Cortex of kidney (tissue), 1 donor: ENCODE data around the gene ERCC2.
"Not testable (repeated sequence)": the region's sequence is repeated elsewhere in the genome, so short reads cannot be mapped to it uniquely, and the experiment has no call there.

ENCODE experiments used
- DNase-seq: peaks from one replicate; lab custom pipeline; 2025; lab: John Stamatoyannopoulos, UW

ERCC2 gene

DNA sequence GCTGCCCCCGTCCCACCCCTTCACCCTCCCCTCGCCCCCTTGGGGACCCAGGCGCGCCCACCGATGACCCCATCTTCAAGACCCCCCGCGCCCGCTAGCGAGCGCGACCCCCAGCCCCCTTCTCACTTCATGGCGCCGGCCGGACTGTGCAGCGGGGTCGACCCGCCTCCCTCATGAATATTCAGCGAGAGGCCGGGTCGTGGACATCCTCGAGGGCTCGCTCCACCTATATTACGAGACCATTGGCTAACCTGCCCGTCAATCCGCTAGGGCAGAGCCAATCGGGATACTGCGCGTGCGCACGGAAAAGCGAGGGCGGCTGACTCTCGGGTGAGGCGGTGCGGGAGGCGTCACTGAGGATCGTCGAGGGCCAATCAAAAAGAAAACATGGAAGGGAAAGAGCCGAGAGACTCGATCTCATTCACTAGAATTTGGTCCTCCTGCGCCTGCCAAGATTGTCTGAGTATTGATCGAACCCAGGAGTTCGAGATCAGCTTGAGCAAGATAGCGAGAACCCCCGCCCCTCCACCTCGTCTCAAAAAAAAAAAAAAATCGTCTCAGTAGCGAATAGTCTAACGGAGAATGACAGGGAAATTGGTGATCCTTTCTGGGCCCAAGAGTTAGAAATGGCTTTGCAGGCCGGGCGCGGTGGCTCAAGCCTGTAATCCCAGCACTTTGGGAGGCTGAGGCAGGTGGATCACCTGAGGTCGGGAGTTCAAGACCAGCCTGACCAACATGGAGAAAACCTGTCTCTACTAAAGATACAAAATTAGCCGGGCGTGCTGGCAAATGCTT lies at the start of gene ERCC2:
ERCC2 (minus strand) TSS at position 164 of the 795 bp plus-strand sequence; CDS start at position 131, 33 bp downstream.
- DNase-seq: peak; percentile 37

DNA sequence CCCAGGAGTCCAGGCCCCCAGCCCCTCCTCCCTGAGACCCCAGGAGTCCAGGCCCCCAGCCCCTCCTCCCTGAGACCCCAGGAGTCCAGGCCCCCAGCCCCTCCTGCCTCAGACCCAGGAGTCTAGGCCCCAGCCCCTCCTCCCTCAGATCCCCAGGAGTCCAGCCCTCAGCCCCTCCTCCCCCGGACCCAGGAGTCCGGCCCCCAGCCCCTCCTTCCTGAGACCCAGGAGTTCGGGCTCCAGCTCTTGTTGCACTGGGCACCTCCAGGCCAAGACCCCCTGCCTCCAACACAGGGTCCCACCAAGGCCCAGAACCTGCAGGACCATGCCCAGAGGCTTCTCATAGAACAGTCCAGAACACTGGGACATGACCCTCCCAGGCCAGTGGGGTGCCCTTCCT lies 49.5 kb upstream of the ERCC2 start:
- no peak for DNase-seq

DNA sequence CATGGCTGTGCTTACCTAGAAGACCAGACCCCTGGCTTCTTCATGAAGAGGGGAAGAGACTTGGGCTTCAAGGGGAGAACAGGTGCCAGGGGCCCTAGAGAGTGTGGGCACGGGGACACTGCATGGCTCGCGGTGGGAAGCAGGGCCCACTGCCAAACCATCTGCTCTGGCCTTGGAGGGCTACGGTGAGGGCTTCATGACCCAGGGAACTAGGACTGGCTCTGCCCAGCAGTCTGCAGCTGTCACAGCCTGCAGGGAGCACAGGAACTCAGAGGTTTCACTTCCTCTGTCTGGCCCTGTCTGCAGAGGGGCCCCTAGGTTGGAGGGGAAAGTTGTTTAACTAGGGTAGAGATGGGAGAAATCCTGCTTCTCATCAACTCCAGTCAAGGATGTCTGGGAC lies 49.0 kb upstream of the ERCC2 start:
- no peak for DNase-seq

DNA sequence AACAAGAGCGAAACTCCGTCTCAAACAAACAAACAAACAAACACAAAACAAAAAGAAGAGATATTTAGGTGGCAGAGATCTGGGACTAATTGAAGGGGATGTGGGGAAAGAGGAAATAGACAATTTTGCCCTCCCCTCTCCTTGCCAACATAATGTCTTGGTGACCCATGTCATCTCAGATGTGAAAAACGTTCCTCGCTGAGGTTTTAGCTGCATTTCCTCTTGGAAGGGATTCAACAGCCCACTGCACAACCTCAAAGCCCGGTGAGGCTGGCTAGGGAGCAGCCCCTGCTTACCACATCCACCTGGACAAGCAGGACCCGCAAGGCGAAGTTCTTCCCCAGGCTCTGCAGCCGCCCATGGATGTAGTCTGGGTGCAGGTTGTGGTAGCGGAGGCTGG lies 48.4 kb upstream of the ERCC2 start:
- DNase-seq: no peak

DNA sequence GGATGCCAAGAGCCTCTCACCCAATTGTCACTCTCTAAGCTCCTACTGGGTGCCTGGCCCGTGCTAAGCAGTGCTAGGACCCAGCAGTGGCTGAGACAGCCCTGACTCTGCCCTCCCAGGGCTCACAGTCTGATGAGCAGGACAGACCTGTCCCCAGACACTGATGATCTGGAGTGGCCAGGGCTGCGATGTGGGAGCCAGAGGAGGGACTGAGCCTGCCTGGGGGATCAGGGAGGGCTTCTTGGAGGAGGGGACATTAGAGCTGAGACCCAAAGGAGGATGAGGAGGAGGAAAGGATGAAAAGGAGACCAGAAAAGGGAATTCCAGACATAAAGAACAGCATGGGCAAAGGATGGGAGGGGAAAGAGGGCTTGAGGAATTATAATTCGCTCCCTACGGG lies 46.8 kb upstream of the ERCC2 start:
- DNase-seq: no peak

DNA sequence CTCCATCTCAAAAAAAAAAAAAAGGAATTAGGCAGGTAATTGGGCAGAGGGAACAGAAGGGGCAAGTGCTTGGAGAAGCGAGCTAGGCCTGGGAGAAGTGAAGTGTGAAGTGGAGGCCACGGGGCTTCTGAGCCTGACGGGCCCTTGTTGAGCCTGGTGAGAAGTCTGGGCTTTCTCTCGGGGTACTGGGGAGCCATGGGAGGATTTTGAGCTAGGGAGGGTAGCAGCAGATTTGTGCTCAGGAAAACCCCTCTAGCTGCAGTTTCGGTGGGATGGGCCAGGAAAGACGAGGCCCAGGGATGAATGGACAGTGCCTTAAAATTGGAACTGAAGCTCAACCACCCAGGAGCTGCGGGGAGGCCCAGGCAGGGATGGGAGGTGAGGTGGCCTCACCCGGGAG lies 44.1 kb upstream of the ERCC2 start:
- no peak for DNase-seq

DNA sequence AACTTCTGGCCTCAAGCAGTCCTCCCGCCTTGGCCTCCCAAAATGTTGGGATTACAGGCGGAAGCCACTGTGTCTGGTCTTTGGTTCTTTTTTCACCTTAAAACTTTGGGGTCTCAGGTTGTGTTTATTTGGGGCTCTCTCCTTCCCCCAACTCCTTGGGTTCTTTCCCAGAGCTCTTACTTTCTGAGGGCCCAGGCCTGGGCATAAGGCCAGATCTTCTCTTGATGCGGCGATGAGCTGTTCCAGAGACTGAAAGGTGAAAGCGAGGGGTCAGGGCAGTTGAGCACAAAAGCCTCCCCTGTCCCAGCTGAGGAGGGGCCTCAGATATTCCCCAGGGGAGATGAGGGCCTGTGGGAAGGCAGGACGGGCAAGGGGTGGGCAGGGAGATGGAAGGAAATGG lies 43.1 kb upstream of the ERCC2 start:
- DNase-seq: no peak

DNA sequence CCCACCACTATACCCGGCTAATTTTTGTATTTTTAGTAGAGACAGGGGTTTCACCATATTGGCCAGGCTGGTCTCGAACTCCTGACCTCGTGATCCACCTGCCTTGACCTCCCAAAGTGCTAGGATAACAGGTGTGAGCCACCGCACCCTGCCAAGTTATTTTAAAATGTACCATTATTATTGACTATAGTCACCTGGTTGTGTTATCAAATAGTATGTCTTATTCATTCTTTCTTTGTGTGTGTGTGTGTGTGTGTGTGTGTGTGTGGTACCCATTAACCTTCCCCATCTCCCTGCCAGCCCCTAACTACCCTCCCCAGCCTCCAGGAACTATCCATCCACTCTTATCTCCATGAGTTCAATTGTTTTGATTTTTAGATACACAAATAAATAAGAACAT lies 40.0 kb upstream of the ERCC2 start:
- DNase-seq: not testable (repeated sequence)

DNA sequence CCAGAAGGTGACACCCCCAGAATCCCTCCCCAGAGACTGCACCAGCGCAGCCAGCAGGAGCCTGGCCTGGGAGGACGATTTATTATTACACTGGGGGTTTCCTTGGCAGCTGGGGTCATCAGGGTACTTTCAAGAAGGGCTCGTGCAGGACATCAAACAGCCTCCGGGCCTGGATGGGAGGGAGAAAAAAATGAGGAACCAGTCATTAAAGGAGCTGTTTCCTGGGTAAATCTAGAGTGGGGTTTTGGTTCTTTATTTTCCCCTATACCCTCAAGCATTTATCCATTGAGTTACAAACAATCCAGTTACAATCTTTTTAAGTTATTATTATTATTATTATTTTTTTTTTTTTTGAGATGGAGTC lies 39.2 kb upstream of the ERCC2 start:
- DNase-seq: no peak

DNA sequence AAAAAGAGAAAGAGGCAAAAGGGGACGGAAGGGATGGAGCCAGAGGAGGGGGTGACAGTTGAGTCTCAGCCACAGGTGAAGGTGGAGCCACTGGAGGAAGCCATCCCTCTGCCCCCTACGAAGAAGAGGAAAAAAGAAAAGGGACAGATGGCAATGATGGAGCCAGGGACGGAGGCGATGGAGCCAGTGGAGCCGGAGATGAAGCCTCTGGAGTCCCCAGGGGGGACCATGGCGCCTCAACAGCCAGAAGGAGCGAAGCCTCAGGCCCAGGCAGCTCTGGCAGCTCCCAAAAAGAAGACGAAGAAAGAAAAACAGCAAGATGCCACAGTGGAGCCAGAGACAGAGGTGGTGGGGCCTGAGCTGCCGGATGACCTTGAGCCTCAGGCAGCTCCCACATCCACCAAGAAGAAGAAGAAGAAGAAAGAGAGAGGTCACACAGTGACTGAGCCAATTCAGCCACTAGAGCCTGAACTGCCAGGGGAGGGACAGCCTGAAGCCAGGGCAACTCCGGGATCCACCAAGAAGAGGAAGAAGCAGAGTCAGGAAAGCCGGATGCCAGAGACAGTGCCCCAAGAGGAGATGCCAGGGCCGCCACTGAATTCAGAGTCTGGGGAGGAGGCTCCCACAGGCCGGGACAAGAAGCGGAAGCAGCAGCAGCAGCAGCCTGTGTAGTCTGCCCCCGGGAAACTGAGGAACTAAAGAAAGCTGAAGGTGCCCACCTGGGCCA lies 38.6 kb upstream of the ERCC2 start:
- DNase-seq: no peak

DNA sequence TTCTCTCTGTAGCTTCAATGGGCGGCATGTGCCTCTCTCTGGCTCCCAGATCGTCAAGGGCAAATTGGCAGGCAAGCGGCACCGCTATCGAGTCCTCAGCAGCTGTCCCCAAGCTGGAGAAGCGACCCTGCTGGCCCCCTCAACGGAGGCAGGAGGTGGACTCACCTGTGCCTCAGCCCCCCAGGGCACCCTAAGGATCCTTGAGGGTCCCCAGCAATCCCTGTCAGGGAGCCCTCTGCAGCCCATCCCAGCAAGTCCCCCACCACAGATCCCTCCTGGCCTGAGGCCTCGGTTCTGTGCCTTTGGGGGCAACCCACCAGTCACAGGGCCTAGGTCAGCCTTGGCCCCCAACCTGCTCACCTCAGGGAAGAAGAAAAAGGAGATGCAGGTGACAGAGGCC lies 37.7 kb upstream of the ERCC2 start:
- no peak for DNase-seq

DNA sequence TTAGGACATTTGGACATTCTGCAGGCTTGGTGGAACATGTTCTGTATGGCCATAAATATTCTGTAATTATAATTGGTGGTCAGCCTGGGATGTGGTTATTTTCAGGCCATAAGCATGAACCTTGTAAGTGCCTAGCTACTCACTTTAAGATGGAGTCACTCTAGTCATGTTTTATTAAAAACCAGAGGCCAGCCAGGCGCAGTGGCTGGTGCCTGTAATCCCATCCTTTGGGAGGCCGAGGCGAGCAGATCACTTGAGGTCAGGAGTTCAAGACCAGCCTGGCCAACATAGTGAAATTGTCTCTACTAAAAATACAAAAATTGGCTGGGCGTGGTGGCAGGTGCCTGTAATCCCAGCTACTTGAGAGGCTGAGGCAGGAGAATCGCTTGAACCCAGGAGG lies 37.2 kb upstream of the ERCC2 start:
- not testable (repeated sequence) for DNase-seq

DNA sequence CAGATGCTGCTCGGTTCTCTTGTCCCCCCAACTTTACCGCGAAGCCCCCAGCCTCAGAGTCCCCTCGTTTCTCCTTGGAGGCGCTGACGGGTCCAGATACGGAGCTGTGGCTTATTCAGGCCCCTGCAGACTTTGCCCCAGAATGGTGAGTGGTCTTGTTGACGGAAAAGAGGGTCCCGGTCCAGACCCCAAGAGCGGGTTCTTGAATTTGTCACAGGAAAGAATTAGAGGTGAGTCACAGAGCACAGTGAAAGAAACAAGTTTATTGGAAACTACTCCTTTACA lies 36.7 kb upstream of the ERCC2 start:
- DNase-seq: no peak

DNA sequence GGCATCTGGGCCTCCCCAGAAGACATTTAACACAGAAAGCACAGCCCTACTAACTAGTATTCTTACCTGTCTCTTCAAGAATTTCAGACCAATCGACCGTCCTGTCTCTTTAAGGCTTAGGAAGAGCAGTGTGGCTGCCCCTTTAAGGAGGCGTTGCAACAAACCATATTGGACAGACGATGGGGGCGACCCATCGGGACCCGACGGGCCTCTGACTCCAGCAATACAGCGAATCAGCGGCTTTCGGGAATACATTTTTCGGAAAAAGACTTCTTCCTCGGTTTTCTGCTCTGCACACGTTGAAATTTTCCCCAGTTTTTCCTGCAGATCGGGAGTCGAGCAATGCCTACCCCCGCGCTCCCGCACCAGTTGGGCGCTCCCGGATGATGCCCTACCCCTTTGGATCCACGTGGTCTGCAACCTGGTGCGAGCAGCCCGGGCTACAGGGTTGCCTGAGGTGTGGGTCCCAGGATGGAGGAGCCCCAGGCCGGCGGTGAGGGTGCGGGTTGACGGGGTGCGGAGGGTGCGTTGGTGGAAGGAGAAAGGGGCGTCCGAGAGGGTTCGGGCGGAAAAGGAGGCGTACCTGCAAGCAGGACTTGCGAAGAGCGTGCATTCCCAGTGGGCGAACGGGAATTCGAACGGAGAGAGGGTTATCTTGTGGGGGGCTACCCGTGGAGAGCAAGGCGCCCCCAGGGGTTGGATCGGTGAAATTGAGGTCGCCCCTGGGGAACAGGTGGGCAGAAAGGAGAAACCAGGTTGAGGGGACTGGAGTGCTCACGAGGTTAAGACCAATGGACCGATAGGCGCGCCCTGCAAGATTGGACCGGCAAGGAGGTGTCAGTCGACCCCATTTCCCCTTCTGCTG lies 36.1 kb upstream of the ERCC2 start, which contains the start of gene POLR1G:
POLR1G (plus strand) TSS at position 419 of the 865 bp plus-strand sequence; CDS start at position 472, 53 bp downstream.
- no peak for DNase-seq

DNA sequence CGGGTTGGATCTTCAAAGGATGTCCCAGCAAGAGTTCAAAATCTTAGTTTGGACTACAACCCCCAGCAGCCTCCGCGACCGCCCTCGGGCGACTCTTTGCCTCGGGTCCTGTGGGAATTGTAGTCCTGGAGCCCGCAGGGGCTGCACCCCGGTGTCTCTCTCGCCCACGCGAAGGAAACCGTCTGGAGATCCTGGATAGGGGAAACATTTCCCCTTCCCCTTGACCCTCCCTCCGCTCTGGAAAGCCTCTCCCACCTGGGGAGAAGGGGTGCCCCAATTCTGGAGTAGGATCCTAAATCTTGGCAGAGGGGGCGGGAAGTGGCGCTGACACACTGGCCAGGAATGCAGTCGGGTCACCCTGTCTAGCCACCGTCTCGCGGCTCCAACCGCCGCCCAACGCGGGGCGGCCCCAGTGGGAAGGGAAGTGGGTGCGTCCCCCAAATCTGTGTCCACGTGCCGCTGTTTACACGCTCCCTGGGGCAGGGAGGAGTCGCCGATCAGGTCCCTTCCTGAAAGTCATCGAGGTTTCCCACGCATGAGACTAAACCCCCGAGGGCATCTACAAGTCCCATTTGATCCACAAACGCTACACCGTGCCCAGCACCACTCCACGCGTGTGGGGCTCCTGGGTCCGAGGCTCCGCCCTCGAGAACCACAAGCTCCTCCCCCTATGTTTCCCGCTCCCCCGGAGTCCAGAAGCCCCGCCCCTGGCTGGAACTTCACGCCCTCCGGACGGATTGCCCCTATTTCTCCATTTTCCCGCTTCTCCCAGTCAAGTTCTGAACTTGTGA lies 35.3 kb upstream of the ERCC2 start:
- no peak for DNase-seq

DNA sequence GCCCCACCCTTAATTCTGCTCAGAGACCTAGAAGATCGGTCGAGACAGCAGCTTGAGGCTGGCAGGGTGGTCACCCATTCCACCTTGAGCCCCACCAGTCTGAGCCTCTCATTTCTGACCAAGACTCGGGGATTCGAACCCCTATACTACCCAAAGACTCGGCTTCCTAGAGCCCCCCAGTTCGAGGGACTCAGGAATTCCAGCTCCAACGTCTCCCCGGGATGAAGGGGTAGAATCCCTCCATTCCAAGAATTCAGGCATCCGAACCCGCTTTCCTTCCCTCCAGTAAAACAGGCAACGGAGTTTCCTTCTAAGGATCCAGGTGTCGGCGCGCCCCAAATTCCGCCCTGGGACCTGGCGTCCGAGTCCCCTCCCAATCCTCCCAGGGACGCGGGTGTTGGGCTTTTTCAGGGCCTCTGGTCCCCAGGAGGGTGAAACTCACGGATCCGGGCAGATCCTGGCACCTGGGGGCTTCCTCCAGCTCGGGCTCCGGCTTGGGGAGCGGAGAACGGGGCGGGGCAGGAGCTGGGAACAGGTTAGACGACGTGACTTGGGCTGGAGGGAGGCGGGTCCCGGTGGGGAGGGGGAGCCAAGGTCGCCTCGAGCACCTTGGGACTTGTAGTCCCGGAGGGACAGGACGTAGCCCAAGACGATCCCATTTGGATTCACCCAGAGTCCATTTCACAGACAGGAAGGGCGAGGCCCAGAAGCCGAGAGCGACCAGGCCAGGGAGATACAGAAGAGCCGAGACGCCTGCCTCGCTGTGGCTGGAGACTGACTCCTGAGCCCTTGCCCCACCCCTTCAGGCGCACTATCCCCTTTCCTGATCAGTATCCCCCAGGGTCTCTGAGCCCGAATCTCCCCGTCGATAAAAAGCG lies 34.4 kb upstream of the ERCC2 start, which contains the start of gene PPP1R13L:
PPP1R13L (minus strand) TSS at position 513 of the 878 bp plus-strand sequence. CDS start 6,751 bp downstream, outside the sequence.
- DNase-seq: no peak

DNA sequence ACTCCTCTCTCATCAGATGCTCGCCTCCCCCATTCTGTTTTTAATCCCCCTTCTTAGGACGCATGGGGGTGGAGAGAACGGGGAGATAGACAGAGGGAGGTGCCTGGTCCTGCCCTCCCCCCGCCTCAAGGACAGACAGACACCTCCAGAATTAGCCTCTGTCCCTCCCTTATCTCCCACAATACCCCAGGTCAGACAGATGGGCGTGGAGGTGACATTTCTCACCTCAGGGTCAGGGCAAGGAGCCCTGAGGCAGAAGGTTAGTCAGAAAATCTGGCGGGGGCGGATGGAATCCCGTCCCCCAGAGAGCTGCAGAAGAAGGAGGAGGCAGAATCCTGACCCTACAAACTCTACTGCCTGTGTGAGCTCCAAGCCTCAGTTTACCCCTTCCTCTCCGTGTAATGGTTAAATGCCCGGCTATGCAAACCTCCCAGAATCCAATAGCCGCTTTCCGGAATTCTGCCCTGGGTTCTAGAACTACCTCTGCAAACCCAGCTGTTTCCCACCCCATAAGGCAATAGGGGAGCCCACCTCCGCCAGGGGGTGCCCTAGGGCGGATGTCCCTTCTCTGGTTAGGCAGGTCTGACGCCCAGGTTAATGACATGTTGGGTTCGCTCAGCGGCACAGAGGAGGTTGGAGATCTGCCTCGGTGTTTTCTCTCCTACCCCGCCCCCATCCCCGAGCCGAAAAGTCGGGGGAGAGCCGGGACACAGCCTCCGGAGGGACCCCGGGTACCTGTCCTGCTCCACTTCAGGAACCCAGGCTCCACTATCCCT lies 33.6 kb upstream of the ERCC2 start:
- DNase-seq: no peak

DNA sequence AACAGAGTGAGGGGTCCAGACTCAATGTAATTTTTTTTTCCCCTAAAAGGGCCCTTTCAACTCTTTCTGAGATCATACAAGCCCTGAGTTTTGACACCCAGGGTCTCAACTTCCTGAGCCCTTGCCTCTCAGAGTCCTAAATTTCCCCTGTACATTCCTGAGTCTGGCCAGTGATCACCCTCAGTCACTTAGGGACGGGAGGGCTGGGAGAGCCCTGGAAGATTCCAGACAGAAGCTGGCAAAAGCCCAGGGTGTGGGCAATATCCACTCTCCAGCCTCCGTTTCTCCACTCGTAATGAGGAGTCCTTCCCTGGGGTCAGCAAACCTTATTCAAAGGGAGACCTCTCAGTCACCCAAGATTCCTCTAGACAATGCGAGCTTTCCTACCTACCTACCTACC lies 32.9 kb upstream of the ERCC2 start:
- DNase-seq: no peak

DNA sequence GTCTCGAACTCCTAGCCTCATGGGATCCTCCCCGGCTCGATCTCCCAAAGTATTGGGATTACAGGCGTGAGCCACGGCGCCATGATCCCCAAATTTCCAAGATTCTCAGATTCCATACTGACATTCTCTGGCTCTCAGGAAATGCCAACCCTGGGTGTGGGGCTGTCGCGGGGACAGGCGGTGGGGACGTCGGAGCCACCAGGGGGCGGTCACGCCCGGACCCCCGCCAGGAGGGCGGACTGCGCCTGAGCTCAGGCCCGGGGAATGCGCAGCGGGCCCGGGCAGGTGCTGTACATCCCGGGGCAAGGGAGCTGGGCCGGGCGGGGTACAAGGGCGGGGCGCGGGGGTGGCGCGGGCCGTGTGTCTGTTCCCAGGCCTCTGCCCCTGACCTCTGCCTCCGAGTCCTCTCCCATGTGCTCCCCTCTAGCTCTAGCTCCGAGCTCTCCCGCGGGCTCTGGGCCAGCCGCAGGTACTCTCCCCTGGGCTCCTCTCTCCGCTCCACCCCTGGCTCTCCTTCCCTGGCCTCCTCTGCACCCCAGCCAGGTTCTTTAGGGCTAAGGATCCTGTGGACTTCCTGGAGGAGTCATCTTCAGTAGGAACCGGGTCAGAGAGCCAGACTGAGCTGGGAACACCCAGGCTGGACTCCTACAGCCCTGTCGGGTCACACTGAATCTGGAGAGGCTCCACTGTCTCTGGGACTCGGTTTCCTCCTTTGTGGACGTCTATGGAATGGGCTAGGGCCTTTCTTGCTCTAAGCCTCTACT lies 32.1 kb upstream of the ERCC2 start:
- DNase-seq: no peak
